Measurements from ENCODE around the gene TOMM70. TPM values are rescaled to one million over a fixed set of nuclear protein-coding genes. Genes with fewer than 3 reads are reported as not detected.

Gene TOMM70
- polyA plus RNA-seq, 1 donor from 2014 or later: 110 TPM

DNA sequence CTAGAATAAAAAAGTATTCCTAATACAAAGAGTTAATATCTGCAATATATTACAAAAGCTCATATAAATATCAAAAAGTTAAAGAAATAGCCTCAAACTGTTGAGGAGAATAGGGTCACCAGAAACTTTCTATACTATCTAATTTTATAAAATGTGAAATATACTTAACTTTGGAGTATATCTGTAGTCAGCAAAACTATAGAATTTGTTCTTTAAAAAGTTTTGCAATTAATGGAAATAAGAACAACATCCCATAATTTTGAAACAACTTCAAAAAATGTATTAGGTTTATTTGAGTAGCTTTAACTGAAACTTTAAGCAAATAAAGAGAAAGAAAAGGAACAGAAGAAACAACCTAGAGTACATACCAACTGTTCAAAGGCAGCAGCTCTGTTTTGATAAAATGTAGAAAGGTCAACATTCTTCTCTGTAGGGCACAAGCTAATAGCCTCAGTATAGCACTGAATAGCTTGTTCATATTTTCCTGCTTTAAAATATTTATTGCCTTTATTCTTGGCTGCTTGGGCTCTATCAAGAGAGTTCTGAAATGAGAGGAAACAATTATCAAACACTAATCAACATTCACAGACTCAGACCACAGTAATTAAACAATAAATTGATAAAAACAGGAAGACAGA is 14.3 kb downstream of the TOMM70 start:
- H3K9me2 ChIP-seq (ENCODE audit: insufficient read depth, low read length): no peaks in the 10 kb centered on the region
- H4K20me1 ChIP-seq (ENCODE audit: insufficient read depth): no peaks in the 10 kb centered on the region
- H3F3A ChIP-seq (ENCODE audit: insufficient read depth, low read length, poor library complexity, severe bottlenecking): no peaks in the 10 kb centered on the region
- H2AFZ ChIP-seq (ENCODE audit: low read depth, low read length): no peak overlapping the region
- peaks cover 8% of the 10 kb centered on the region for H3K36me3 ChIP-seq (ENCODE audit: insufficient read depth, low read length)
- H3K27me3 ChIP-seq (ENCODE audit: insufficient read depth, low read depth, low read length): no peaks in the 10 kb centered on the region
- no peak for TF ChIP-seq POLR2AphosphoS5 (IDR thresholded peaks at IDR 0.05)
- TF ChIP-seq EP300 (conservative IDR thresholded peaks at IDR 0.05; ENCODE audit: poor library complexity, severe bottlenecking): no peak
- TF ChIP-seq SMC3 (conservative IDR thresholded peaks at IDR 0.05; ENCODE audit: poor library complexity): no peak
- no peak for TF ChIP-seq RAD21 (conservative IDR thresholded peaks at IDR 0.05)
- TF ChIP-seq, protein P1, sequence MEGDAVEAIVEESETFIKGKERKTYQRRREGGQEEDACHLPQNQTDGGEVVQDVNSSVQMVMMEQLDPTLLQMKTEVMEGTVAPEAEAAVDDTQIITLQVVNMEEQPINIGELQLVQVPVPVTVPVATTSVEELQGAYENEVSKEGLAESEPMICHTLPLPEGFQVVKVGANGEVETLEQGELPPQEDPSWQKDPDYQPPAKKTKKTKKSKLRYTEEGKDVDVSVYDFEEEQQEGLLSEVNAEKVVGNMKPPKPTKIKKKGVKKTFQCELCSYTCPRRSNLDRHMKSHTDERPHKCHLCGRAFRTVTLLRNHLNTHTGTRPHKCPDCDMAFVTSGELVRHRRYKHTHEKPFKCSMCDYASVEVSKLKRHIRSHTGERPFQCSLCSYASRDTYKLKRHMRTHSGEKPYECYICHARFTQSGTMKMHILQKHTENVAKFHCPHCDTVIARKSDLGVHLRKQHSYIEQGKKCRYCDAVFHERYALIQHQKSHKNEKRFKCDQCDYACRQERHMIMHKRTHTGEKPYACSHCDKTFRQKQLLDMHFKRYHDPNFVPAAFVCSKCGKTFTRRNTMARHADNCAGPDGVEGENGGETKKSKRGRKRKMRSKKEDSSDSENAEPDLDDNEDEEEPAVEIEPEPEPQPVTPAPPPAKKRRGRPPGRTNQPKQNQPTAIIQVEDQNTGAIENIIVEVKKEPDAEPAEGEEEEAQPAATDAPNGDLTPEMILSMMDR (IDR thresholded peaks at IDR 0.05; ENCODE audit: poor library complexity, severe bottlenecking): no peak
- TF ChIP-seq EZH2 (IDR thresholded peaks at IDR 0.05; ENCODE audit: borderline replicate concordance, insufficient read depth, low read length, poor library complexity, severe bottlenecking): no peak
- TF ChIP-seq, protein P2, sequence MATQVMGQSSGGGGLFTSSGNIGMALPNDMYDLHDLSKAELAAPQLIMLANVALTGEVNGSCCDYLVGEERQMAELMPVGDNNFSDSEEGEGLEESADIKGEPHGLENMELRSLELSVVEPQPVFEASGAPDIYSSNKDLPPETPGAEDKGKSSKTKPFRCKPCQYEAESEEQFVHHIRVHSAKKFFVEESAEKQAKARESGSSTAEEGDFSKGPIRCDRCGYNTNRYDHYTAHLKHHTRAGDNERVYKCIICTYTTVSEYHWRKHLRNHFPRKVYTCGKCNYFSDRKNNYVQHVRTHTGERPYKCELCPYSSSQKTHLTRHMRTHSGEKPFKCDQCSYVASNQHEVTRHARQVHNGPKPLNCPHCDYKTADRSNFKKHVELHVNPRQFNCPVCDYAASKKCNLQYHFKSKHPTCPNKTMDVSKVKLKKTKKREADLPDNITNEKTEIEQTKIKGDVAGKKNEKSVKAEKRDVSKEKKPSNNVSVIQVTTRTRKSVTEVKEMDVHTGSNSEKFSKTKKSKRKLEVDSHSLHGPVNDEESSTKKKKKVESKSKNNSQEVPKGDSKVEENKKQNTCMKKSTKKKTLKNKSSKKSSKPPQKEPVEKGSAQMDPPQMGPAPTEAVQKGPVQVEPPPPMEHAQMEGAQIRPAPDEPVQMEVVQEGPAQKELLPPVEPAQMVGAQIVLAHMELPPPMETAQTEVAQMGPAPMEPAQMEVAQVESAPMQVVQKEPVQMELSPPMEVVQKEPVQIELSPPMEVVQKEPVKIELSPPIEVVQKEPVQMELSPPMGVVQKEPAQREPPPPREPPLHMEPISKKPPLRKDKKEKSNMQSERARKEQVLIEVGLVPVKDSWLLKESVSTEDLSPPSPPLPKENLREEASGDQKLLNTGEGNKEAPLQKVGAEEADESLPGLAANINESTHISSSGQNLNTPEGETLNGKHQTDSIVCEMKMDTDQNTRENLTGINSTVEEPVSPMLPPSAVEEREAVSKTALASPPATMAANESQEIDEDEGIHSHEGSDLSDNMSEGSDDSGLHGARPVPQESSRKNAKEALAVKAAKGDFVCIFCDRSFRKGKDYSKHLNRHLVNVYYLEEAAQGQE (IDR thresholded peaks at IDR 0.05; ENCODE audit: borderline replicate concordance): no peak
- no peak for TF ChIP-seq TAF1 (IDR thresholded peaks at IDR 0.05; ENCODE audit: low read depth)
- no peak for TF ChIP-seq MXI1 (conservative IDR thresholded peaks at IDR 0.05; ENCODE audit: poor library complexity, severe bottlenecking)
- no peak overlapping the region for H3K9ac ChIP-seq (ENCODE audit: low read length)
- peaks cover 26% of the 10 kb centered on the region for H3K79me2 ChIP-seq (replicated peaks; ENCODE audit: insufficient read depth, low read length)
- no peak overlapping the region for H3K4me3 ChIP-seq (ENCODE audit: low read length)
- H3K9me3 ChIP-seq (ENCODE audit: low read length): no peaks in the 10 kb centered on the region
- H3K4me2 ChIP-seq (ENCODE audit: low read length): no peak overlapping the region
- H3K27ac ChIP-seq (ENCODE audit: low read length): no peak overlapping the region

DNA sequence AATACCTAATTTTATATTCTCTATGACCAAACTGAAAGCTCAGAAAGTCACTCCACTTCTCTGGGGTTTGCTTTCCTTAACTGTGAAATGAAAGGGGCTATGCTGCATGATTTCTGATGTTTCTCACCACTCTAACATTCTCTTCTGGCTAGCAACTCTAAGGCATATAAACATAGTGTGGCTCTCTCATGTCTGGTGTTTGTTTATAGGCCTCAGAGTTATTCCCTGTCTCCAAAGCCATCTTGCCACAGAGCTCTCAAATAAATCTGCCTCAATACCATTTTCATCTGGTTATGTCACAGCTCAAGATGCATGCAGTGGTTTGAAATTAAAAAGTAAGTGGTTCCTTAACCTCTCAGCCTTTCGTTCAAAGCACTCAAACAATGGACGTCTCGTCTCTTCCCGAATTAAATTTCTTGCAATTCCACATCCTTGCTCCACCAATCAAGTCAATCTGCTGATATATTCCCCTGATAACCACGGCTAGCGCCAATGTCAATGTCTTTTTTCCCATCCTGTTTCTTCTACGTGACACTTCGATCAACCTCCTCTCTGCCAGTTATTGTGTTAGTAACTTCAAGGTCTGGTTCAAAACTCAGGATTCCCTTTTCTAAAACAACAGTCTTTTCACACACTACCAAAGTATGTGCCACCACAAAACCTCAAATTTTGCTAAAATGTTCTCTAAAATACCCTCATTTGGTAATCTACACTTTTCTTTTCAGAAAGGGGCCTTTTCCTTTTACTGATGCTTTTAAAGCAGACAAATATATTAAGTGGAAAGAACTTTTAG is 16.0 kb downstream of the TOMM70 start:
- Histone ChIP-seq H3K9me3 (ENCODE audit: low read length) (no peaks in the 10 kb centered on the region), H4K20me1 (ENCODE audit: insufficient read depth) (no peaks in the 10 kb centered on the region), H3K4me3 (ENCODE audit: low read length) (no peak overlapping the region), H3K9ac (ENCODE audit: low read length) (no peak overlapping the region), H2AFZ (ENCODE audit: low read depth, low read length) (no peak overlapping the region), H3K27me3 (ENCODE audit: insufficient read depth, low read depth, low read length) (no peaks in the 10 kb centered on the region), H3K79me2 (replicated peaks; ENCODE audit: insufficient read depth, low read length) (peaks cover 23% of the 10 kb centered on the region), H3K9me2 (ENCODE audit: insufficient read depth, low read length) (no peaks in the 10 kb centered on the region), H3K4me2 (ENCODE audit: low read length) (no peak overlapping the region), H3F3A (ENCODE audit: insufficient read depth, low read length, poor library complexity, severe bottlenecking) (no peaks in the 10 kb centered on the region), H3K27ac (ENCODE audit: low read length) (no peak overlapping the region), H3K36me3 (ENCODE audit: insufficient read depth, low read length) (peaks cover 8% of the 10 kb centered on the region)
- TF ChIP-seq POLR2AphosphoS5 (IDR thresholded peaks at IDR 0.05) (no peak), SMC3 (conservative IDR thresholded peaks at IDR 0.05; ENCODE audit: poor library complexity) (no peak), EP300 (conservative IDR thresholded peaks at IDR 0.05; ENCODE audit: poor library complexity, severe bottlenecking) (no peak), RAD21 (conservative IDR thresholded peaks at IDR 0.05) (no peak), EZH2 (IDR thresholded peaks at IDR 0.05; ENCODE audit: borderline replicate concordance, insufficient read depth, low read length, poor library complexity, severe bottlenecking) (no peak), MXI1 (conservative IDR thresholded peaks at IDR 0.05; ENCODE audit: poor library complexity, severe bottlenecking) (no peak), TAF1 (IDR thresholded peaks at IDR 0.05; ENCODE audit: low read depth) (no peak)
- TF ChIP-seq, protein P1 (IDR thresholded peaks at IDR 0.05; ENCODE audit: poor library complexity, severe bottlenecking): no peak
- TF ChIP-seq, protein P2 (IDR thresholded peaks at IDR 0.05; ENCODE audit: borderline replicate concordance): no peak
